ENCODE results near the gene ZNF628.
"Not testable (repeated sequence)": the region's sequence is repeated elsewhere in the genome, so short reads cannot be mapped to it uniquely, and the experiment has no call there.

Gene ZNF628

GRCh38 chr19:55486043-55486970 lies 9.9 kb downstream of the ZNF628 start:
- DNase-seq, result no peak

- peak; percentile 95 for DNase-seq
Observed at GRCh38 chr19:55486971-55487923, 10.8 kb downstream of the ZNF628 start.

- DNase-seq, result peak; percentile 52
Observed at GRCh38 chr19:55487924-55488687, 11.7 kb downstream of the ZNF628 start, which contains the start of gene SSC5D. Gene SSC5D, plus strand, starts transcription at chr19:55488436. Its CDS starts 154 bp downstream, at chr19:55488590.

GRCh38 chr19:55488986-55489710 lies 12.7 kb downstream of the ZNF628 start:
- no peak for DNase-seq

GRCh38 chr19:55489711-55490477 lies 13.5 kb downstream of the ZNF628 start:
- no peak for DNase-seq

- no peak for DNase-seq
Observed at GRCh38 chr19:55490478-55491432, 14.3 kb downstream of the ZNF628 start.

- DNase-seq, result no peak
Observed at GRCh38 chr19:55491546-55492360, 15.3 kb downstream of the ZNF628 start.

- DNase-seq, result no peak
Observed at GRCh38 chr19:55492362-55492944, 16.0 kb downstream of the ZNF628 start.

- peak; percentile 40 for DNase-seq
Observed at GRCh38 chr19:55493052-55493644, 16.7 kb downstream of the ZNF628 start.

GRCh38 chr19:55493645-55494171 lies 17.3 kb downstream of the ZNF628 start:
- DNase-seq, result no peak

- peak; percentile 42 for DNase-seq
Observed at GRCh38 chr19:55494172-55494761, 17.9 kb downstream of the ZNF628 start.

- no peak for DNase-seq
Observed at GRCh38 chr19:55495646-55496349, 19.4 kb downstream of the ZNF628 start.

- DNase-seq, result not testable (repeated sequence)
Observed at GRCh38 chr19:55496820-55497219, 20.4 kb downstream of the ZNF628 start.

- no peak for DNase-seq
Observed at GRCh38 chr19:55497763-55498162, 21.3 kb downstream of the ZNF628 start.

GRCh38 chr19:55498246-55498840 lies 21.9 kb downstream of the ZNF628 start:
- no peak for DNase-seq

GRCh38 chr19:55500368-55500952 lies 24.0 kb downstream of the ZNF628 start:
- no peak for DNase-seq
